Astrocyte (in vitro differentiated cells and primary cell): ENCODE results near the gene MIPOL1. TPM values are rescaled to one million over a fixed set of nuclear protein-coding genes. Genes with fewer than 3 reads are reported as not detected.

ENCODE experiments used
- DNase-seq: peaks from one replicate; pipeline ENCODE4 v3.0.0-alpha.2; 2010; ENCODE audit warnings: low read depth
- FAIRE-seq: peaks from 2 replicates; lab custom pipeline; 2011; peaks lifted over from hg19 to GRCh38; lab: Jason Lieb, UNC
- H2AFZ ChIP-seq: 2 replicates; pipeline ENCODE4 v1.6.0; 2012; ENCODE audit warnings: low read depth, low read length, inconsistent platforms
- H3K27ac ChIP-seq: 2 replicates; pipeline ENCODE4 v1.5.1; 2011; ENCODE audit warnings: low read depth, low read length, inconsistent platforms
- H3K27me3 ChIP-seq: 2 replicates; pipeline ENCODE4 v1.6.0; 2011; ENCODE audit warnings: low read length, inconsistent platforms; ENCODE audit not compliant: insufficient read depth
- H3K36me3 ChIP-seq: 2 replicates; pipeline ENCODE4 v1.5.1; 2011; ENCODE audit warnings: low read length, inconsistent platforms; ENCODE audit not compliant: insufficient read depth
- H3K4me1 ChIP-seq: 2 replicates; pipeline ENCODE4 v1.5.1; 2011; ENCODE audit warnings: low read length, inconsistent platforms; ENCODE audit not compliant: insufficient read depth
- H3K4me2 ChIP-seq: 2 replicates; pipeline ENCODE4 v1.6.0; 2012; ENCODE audit warnings: low read length, inconsistent platforms
- H3K4me3 ChIP-seq: 2 replicates; pipeline ENCODE4 v1.5.1; 2011; ENCODE audit warnings: low read depth, mild to moderate bottlenecking, low read length, inconsistent platforms; ENCODE audit not compliant: insufficient read depth
- H3K79me2 ChIP-seq: 2 replicates; pipeline ENCODE4 v1.6.0; 2012; ENCODE audit warnings: mild to moderate bottlenecking, low read length, inconsistent platforms; ENCODE audit not compliant: insufficient read depth
- H3K9ac ChIP-seq: 2 replicates; pipeline ENCODE4 v1.6.0; 2012; ENCODE audit warnings: mild to moderate bottlenecking, low read length, inconsistent platforms
- H3K9me3 ChIP-seq: 2 replicates; pipeline ENCODE4 v1.5.1; 2012; ENCODE audit warnings: low read depth, mild to moderate bottlenecking, low read length, inconsistent platforms; ENCODE audit not compliant: insufficient read depth
- H4K20me1 ChIP-seq: 2 replicates; pipeline ENCODE4 v1.6.0; 2012; ENCODE audit warnings: low read length, inconsistent platforms; ENCODE audit not compliant: insufficient read depth
- H3K27ac Mint-ChIP-seq: one replicate; pipeline ENCODE4 v1.8.0; 2021; ENCODE audit warnings: mild to moderate bottlenecking, mixed read lengths; ENCODE audit not compliant: unreplicated experiment
- H3K27me3 Mint-ChIP-seq: one replicate; pipeline ENCODE4 v1.8.0; 2021; ENCODE audit warnings: low read depth, mixed read lengths; ENCODE audit not compliant: unreplicated experiment
- H3K36me3 Mint-ChIP-seq: one replicate; pipeline ENCODE4 v1.8.0; 2021; ENCODE audit warnings: low read depth, mixed read lengths; ENCODE audit not compliant: unreplicated experiment
- H3K4me1 Mint-ChIP-seq: one replicate; pipeline ENCODE4 v1.8.0; 2021; ENCODE audit warnings: low read depth, mixed read lengths; ENCODE audit not compliant: unreplicated experiment
- H3K4me3 Mint-ChIP-seq: one replicate; pipeline ENCODE4 v1.8.0; 2021; ENCODE audit warnings: mild to moderate bottlenecking, moderate library complexity, mixed read lengths; ENCODE audit not compliant: unreplicated experiment
- H3K9me3 Mint-ChIP-seq: one replicate; pipeline ENCODE4 v1.8.0; 2021; ENCODE audit warnings: mild to moderate bottlenecking, mixed read lengths; ENCODE audit not compliant: unreplicated experiment
- EZH2 ChIP-seq: IDR thresholded peaks from 2 replicates; pipeline ENCODE4 v1.6.1; 2012; ENCODE audit warnings: mild to moderate bottlenecking, low read length, inconsistent platforms; ENCODE audit not compliant: insufficient read depth
- total RNA-seq: library from RNA; stranded (reverse); gene quantifications from 2 replicates; pipeline ENCODE4 v1.2.1, GENCODE V29; 2021
- TF ChIP-seq, protein P1 (sequence below): IDR thresholded peaks from 2 replicates; pipeline ENCODE4 v1.5.1; 2011; ENCODE audit warnings: low read depth, mild to moderate bottlenecking, inconsistent platforms, low read length, moderate library complexity; ENCODE audit not compliant: insufficient read depth

Gene MIPOL1
- total RNA-seq, 1 donor from 2014 or later: 15.7 TPM

DNA sequence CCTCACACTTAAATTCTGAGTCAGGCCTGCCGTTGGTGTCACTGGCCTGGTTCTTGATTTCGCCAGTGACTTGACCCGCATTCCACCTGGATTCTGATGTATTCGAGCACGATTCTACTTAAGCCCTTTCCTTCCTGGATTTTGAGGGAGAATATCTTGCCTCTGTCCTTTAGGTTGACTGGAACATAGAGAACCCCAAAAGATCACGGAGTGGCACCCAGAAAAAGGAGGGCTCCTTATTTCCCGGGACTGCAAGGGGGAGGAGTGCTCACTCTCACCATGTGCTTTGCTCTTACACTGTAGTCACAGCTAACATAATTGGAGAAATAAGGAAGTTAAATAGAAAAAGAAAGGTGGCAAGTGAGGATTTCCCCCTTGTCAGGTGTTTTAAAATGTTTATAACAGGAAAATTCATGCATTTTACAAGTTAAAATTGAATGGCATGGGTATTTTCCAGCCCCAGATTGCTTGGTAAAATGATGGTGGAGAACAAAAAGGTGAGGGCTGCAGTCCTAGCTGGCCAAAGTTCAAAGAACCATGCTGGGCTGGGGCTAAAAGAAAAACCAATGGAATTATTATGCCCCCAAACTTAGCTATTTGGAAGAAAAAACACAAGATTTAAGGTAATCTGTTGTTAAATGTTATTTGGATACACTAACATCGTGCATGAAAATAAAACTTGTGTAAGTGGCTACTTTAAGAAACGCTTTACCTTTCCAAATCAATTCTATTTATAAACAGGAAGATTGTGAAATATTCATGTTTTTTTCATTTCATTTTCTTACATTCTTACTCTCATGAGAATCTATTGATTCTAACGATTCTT lies 388.4 kb downstream of the MIPOL1 start:
- H3K27ac ChIP-seq: no peak overlapping the region
- H3K36me3 Mint-ChIP-seq: no peaks in the 10 kb centered on the region
- TF ChIP-seq EZH2: no peak
- TF ChIP-seq, protein P1, sequence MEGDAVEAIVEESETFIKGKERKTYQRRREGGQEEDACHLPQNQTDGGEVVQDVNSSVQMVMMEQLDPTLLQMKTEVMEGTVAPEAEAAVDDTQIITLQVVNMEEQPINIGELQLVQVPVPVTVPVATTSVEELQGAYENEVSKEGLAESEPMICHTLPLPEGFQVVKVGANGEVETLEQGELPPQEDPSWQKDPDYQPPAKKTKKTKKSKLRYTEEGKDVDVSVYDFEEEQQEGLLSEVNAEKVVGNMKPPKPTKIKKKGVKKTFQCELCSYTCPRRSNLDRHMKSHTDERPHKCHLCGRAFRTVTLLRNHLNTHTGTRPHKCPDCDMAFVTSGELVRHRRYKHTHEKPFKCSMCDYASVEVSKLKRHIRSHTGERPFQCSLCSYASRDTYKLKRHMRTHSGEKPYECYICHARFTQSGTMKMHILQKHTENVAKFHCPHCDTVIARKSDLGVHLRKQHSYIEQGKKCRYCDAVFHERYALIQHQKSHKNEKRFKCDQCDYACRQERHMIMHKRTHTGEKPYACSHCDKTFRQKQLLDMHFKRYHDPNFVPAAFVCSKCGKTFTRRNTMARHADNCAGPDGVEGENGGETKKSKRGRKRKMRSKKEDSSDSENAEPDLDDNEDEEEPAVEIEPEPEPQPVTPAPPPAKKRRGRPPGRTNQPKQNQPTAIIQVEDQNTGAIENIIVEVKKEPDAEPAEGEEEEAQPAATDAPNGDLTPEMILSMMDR: no peak
- DNase-seq (no peak), FAIRE-seq (no peak)
- H3K9me3 ChIP-seq: no peaks in the 10 kb centered on the region
- H3K4me2 ChIP-seq: no peak overlapping the region
- peaks cover 12% of the 10 kb centered on the region for H4K20me1 ChIP-seq
- no peak overlapping the region for H3K4me3 Mint-ChIP-seq
- H2AFZ ChIP-seq: no peak overlapping the region
- no peaks in the 10 kb centered on the region for H3K36me3 ChIP-seq
- peaks cover 83% of the 10 kb centered on the region for H3K27me3 ChIP-seq
- H3K4me1 ChIP-seq: peaks cover 9% of the 10 kb centered on the region
- H3K4me3 ChIP-seq: no peak overlapping the region
- H3K27ac Mint-ChIP-seq: no peak overlapping the region
- H3K4me1 Mint-ChIP-seq: peaks cover 3% of the 10 kb centered on the region
- peaks cover 66% of the 10 kb centered on the region for H3K27me3 Mint-ChIP-seq
- no peaks in the 10 kb centered on the region for H3K79me2 ChIP-seq
- peaks cover 5% of the 10 kb centered on the region for H3K9me3 Mint-ChIP-seq
- H3K9ac ChIP-seq: no peak overlapping the region

DNA sequence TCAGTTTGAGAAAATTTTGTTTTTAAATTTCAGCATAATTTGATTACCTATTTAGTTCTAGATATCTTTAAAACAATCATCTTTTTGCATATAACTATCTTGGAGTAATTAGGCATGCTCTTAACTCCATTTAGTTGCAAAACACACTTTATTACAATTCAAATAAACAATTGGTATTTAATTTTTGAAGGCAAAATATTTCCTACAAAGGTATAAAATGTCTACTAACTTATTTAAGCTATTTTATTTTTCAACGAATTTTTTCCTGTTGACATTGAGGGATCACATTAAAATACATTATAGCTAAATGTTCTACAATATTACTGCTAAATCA lies 389.0 kb downstream of the MIPOL1 start:
- Mint-ChIP-seq H3K4me1 (peaks cover 3% of the 10 kb centered on the region), H3K9me3 (peaks cover 8% of the 10 kb centered on the region), H3K4me3 (no peak overlapping the region), H3K27me3 (peaks cover 68% of the 10 kb centered on the region), H3K36me3 (peaks cover 1% of the 10 kb centered on the region), H3K27ac (no peak overlapping the region)
- Histone ChIP-seq H3K4me2 (no peak overlapping the region), H3K79me2 (no peaks in the 10 kb centered on the region), H3K9ac (no peak overlapping the region), H3K36me3 (no peaks in the 10 kb centered on the region), H3K9me3 (no peaks in the 10 kb centered on the region), H3K4me1 (peaks cover 9% of the 10 kb centered on the region), H2AFZ (no peak overlapping the region), H3K4me3 (no peak overlapping the region), H4K20me1 (peaks cover 12% of the 10 kb centered on the region), H3K27ac (no peak overlapping the region), H3K27me3 (peaks cover 86% of the 10 kb centered on the region)
- TF ChIP-seq EZH2: no peak
- TF ChIP-seq, protein P1: no peak
- DNase-seq (no peak), FAIRE-seq (no peak)

DNA sequence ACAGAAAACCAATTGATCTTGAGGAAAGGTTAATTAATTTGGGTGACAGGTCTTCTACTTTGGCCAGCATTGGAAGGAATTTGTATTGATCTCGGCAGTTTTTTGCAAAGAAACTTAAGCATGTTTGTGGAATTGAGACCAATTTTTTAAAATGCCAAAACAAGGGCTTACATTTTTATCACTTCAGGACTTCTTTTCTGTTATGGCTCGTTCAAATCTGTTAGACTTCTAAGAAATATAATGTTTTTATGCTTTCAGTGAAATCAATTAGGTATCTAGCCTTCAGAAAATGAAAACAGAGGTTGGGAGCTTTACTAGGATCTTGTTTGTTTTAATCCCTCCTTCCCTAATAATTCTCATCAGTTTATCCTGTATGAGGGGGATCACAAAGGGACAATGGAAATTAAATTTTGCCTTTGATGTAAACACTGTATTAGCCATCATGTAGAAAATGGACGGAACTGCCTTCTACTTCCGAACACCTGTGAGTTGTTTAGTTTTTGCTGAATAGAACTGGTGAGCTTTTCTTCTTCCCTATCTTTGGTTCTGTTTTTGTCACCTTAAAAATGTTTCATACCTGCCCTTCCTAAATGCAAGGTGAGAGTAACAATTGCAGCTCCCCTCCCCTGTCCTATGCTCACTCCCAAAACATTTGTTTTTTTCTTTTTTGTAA lies 389.5 kb downstream of the MIPOL1 start:
- no peak for FAIRE-seq
- Histone ChIP-seq H3K27me3 (peaks cover 91% of the 10 kb centered on the region), H3K36me3 (no peaks in the 10 kb centered on the region), H3K4me2 (no peak overlapping the region), H3K79me2 (no peaks in the 10 kb centered on the region), H3K4me1 (peaks cover 9% of the 10 kb centered on the region), H3K4me3 (no peak overlapping the region), H3K9ac (no peak overlapping the region), H2AFZ (no peak overlapping the region), H3K27ac (no peak overlapping the region), H4K20me1 (peaks cover 12% of the 10 kb centered on the region), H3K9me3 (no peaks in the 10 kb centered on the region)
- peaks cover 3% of the 10 kb centered on the region for H3K4me1 Mint-ChIP-seq
- peak overlapping the region; percentile 2 for H3K4me3 Mint-ChIP-seq
- DNase-seq: no peak
- peaks cover 1% of the 10 kb centered on the region for H3K36me3 Mint-ChIP-seq
- TF ChIP-seq, protein P1: no peak
- TF ChIP-seq EZH2: no peak
- H3K27me3 Mint-ChIP-seq: peaks cover 71% of the 10 kb centered on the region
- H3K9me3 Mint-ChIP-seq: peaks cover 8% of the 10 kb centered on the region
- H3K27ac Mint-ChIP-seq: no peak overlapping the region
